ENCODE results near the gene BUD13.

Gene BUD13
- long read RNA-seq, transcript BUD13-201 (10 exons, 2,196 nt) = major isoform, 192 of 238 reads
- long read RNA-seq, partial matches to known transcripts = 20 of 238 reads
- long read RNA-seq, other reads (novel, unspliced or antisense) = 26 of 238 reads

- Histone ChIP-seq H3K27me3 (ENCODE audit: insufficient read depth, poor library complexity, severe bottlenecking) (no peaks in the 10 kb centered on the region), H3K4me3 (replicated peaks; ENCODE audit: insufficient read depth, low read length) (peak within 1 kb of the TSS; percentile 90), H3K27ac (replicated peaks) (peak within 1 kb of the TSS; percentile 94)
- TF ChIP-seq REST (IDR thresholded peaks at IDR 0.05; ENCODE audit: insufficient replicate concordance, low read depth) = peak; percentile 43
- TF ChIP-seq SPI1 (IDR thresholded peaks at IDR 0.05; ENCODE audit: borderline replicate concordance, low read depth) = no peak
- TF ChIP-seq POLR2AphosphoS5 (IDR thresholded peaks at IDR 0.05; ENCODE audit: low read depth) = peak; percentile 91
- peak; percentile 63 for TF ChIP-seq GABPA (IDR thresholded peaks at IDR 0.05; ENCODE audit: low read depth)
- no peak for TF ChIP-seq CTCF (IDR thresholded peaks at IDR 0.05; ENCODE audit: insufficient read depth, low read length)
- DNase-seq (ENCODE audit: low read depth in 1 of 2, low spot score in 1 of 2) = peak; percentile 79 to 92
Measured at GRCh38 chr11:116772443-116773202, at the start of gene BUD13. Gene BUD13, minus strand, starts transcription at chr11:116772987. Its CDS starts 23 bp downstream, at chr11:116772964.

- TF ChIP-seq SPI1 (IDR thresholded peaks at IDR 0.05; ENCODE audit: borderline replicate concordance, low read depth) (no peak), CTCF (IDR thresholded peaks at IDR 0.05; ENCODE audit: insufficient read depth, low read length) (no peak), REST (IDR thresholded peaks at IDR 0.05; ENCODE audit: insufficient replicate concordance, low read depth) (no peak), POLR2AphosphoS5 (IDR thresholded peaks at IDR 0.05; ENCODE audit: low read depth) (no peak), GABPA (IDR thresholded peaks at IDR 0.05; ENCODE audit: low read depth) (no peak)
- no peak for DNase-seq (ENCODE audit: low read depth in 1 of 2, low spot score in 1 of 2)
Measured at GRCh38 chr11:116822575-116822974, 49.8 kb upstream of the BUD13 start.

GRCh38 chr11:116821050-116821918 is 48.5 kb upstream of the BUD13 start:
- Histone ChIP-seq H3K4me3 (replicated peaks; ENCODE audit: insufficient read depth, low read length) (no peak overlapping the region), H3K27me3 (ENCODE audit: insufficient read depth, poor library complexity, severe bottlenecking) (no peaks in the 10 kb centered on the region), H3K27ac (replicated peaks) (no peak overlapping the region)
- TF ChIP-seq REST (IDR thresholded peaks at IDR 0.05; ENCODE audit: insufficient replicate concordance, low read depth) (no peak), POLR2AphosphoS5 (IDR thresholded peaks at IDR 0.05; ENCODE audit: low read depth) (no peak), SPI1 (IDR thresholded peaks at IDR 0.05; ENCODE audit: borderline replicate concordance, low read depth) (no peak), GABPA (IDR thresholded peaks at IDR 0.05; ENCODE audit: low read depth) (no peak), CTCF (IDR thresholded peaks at IDR 0.05; ENCODE audit: insufficient read depth, low read length) (no peak)
- DNase-seq (ENCODE audit: low read depth in 1 of 2, low spot score in 1 of 2) = no peak

More at GRCh38 chr11:116822575-116822974, 49.8 kb upstream of the BUD13 start:
- H3K27ac ChIP-seq (replicated peaks) = no peak overlapping the region
- H3K4me3 ChIP-seq (replicated peaks; ENCODE audit: insufficient read depth, low read length) = no peak overlapping the region
- H3K27me3 ChIP-seq (ENCODE audit: insufficient read depth, poor library complexity, severe bottlenecking) = no peaks in the 10 kb centered on the region
